Body of pancreas (tissue), 4 donors: Measurements from ENCODE around the gene MDN1. TPM values are rescaled to one million over a fixed set of nuclear protein-coding genes. Genes with fewer than 3 reads are reported as not detected.

Source experiments
- ATAC-seq: fragments of 150-250 bp; one replicate; pipeline ENCODE4 v1.9.1; 2016
- DNase-seq, 4 donors: peaks; one replicate each; pipeline ENCODE4 v3.0.0-alpha.2; 2019
- H3K27ac ChIP-seq, 4 donors: fragments of 200-600 bp; sonication (generic); 1 replicate in 3 of 4; 2 replicates in 1 of 4; pipeline versions ENCODE4 v1.5.1 to v1.6.1; 2016 to 2019; ENCODE audit warnings: mild to moderate bottlenecking in 1 of 4, mixed read lengths in 1 of 4, moderate library complexity in 1 of 4
- H3K27me3 ChIP-seq, 2 donors: fragments of 200-600 bp; sonication (generic); one replicate each; pipeline ENCODE4 v1.6.0; 2016; ENCODE audit warnings: mild to moderate bottlenecking in 1 of 2
- H3K36me3 ChIP-seq, 2 donors: fragments of 200-600 bp; sonication (generic); replicated peaks in 1 of 2; 2 replicates each; pipeline ENCODE4 v1.5.1; 2016; ENCODE audit warnings: low read depth in 2 of 2; ENCODE audit not compliant: insufficient read depth in 1 of 2
- H3K4me1 ChIP-seq: fragments of 200-600 bp; sonication (generic); one replicate; pipeline ENCODE4 v1.6.0; 2016
- H3K4me3 ChIP-seq, 2 donors: fragments of 200-600 bp; sonication (generic); 1 replicate in 1 of 2; 2 replicates in 1 of 2; pipeline ENCODE4 v1.5.1; 2016 to 2019
- H3K9me3 ChIP-seq, 3 donors: fragments of 200-600 bp; sonication (generic); 1 replicate in 2 of 3; 2 replicates in 1 of 3; pipeline ENCODE4 v1.5.1; 2016
- POLR2A ChIP-seq, 3 donors: fragments of 450-650 bp; IDR thresholded peaks; one replicate each; pipeline ENCODE4 v1.6.1; 2016; ENCODE audit warnings: antibody characterized with exemption in 3 of 3, mild to moderate bottlenecking in 2 of 3
- WGBS, 2 donors: methylation state at CpG; one replicate each; pipeline ENCODE4 v1.1.5; 2017; 5-methylcytosine and 5-hydroxymethylcytosine counted together
- intact Hi-C: fragments of 100-400 bp; cut with DNase I; formaldehyde crosslinking; loops from one replicate; pipeline ENCODE4 v1.15.1; 2023
- total RNA-seq, 2 donors: library from RNA; depleted of rRNA; stranded (reverse); fragments of >200 nt; gene quantifications; one replicate each; pipeline ENCODE4 v1.1.0, GENCODE V29; 2016
- TF ChIP-seq, protein P1 (sequence below), 7 experiments: fragments of 450-650 bp in 4 of 7; fragments of 200-600 bp in 3 of 7; sonication (generic) in 3 of 7; IDR thresholded peaks; one replicate each; pipeline ENCODE4 v1.5.1; 2016 to 2019; ENCODE audit warnings: antibody characterized with exemption in 7 of 7

MDN1 gene
- total RNA-seq, 2 donors from 2014 or later, result 17.9 to 26.7 TPM

DNA sequence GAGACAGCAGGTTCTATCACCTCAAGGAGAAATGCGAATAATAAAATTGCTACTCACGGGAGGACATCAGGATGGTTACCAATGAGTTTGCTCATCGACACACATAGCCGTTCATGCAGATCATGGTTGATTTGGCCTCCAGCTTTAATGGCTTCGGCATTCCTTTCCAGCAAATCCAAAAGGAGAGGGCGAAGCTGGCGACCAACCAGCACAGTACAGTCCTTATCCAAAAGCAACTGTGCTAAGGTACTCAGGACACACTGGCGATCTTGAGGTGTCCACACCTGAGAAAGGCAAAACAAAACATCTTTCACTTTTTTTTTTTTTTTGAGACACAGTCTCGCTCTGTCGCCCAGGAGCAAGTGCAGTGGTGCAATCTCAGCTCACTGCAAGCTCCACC, 16.3 kb downstream of the MDN1 start:
- H3K27ac ChIP-seq, result no peak overlapping the region
- no peaks in the 10 kb centered on the region for H3K36me3 ChIP-seq
- no peak for DNase-seq
- no peaks in the 10 kb centered on the region for H3K4me1 ChIP-seq
- WGBS, 2 donors, result 94 to 97% methylated on average over 10 of the region's 10 CpGs
- H3K9me3 ChIP-seq, result no peaks in the 10 kb centered on the region
- no peak for ATAC-seq
- intact Hi-C loops, result no loop called here
- TF ChIP-seq, protein P1, sequence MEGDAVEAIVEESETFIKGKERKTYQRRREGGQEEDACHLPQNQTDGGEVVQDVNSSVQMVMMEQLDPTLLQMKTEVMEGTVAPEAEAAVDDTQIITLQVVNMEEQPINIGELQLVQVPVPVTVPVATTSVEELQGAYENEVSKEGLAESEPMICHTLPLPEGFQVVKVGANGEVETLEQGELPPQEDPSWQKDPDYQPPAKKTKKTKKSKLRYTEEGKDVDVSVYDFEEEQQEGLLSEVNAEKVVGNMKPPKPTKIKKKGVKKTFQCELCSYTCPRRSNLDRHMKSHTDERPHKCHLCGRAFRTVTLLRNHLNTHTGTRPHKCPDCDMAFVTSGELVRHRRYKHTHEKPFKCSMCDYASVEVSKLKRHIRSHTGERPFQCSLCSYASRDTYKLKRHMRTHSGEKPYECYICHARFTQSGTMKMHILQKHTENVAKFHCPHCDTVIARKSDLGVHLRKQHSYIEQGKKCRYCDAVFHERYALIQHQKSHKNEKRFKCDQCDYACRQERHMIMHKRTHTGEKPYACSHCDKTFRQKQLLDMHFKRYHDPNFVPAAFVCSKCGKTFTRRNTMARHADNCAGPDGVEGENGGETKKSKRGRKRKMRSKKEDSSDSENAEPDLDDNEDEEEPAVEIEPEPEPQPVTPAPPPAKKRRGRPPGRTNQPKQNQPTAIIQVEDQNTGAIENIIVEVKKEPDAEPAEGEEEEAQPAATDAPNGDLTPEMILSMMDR (IDR thresholded peaks at IDR 0.05), result no peak
- TF ChIP-seq POLR2A (IDR thresholded peaks at IDR 0.05), result no peak
- no peak overlapping the region for H3K4me3 ChIP-seq
- no peaks in the 10 kb centered on the region for H3K27me3 ChIP-seq

DNA sequence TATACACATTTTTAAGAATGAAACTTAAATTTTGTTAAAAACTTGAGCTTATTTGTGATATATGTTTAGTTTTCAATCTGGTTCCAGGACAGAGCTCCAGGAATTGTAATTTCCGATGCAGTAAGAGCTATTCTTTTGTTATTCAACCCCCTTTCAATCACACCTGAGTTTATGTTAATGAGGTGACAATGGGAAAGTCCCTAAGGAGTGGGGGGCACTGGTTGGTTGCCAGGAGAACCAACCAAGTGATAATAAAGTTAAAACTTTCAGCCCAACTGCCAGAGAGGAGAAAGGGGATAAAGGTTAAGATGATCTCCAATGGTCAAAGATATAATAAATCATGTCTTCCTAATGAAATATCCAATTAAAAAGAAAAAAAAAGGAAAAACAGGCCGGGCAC, 19.8 kb downstream of the MDN1 start:
- ATAC-seq (no peak), DNase-seq (no peak)
- Histone ChIP-seq H3K9me3 (no peaks in the 10 kb centered on the region), H3K36me3 (no peaks in the 10 kb centered on the region), H3K27me3 (no peaks in the 10 kb centered on the region), H3K4me1 (no peaks in the 10 kb centered on the region), H3K4me3 (no peak overlapping the region), H3K27ac (no peak overlapping the region)
- WGBS, 2 donors, result 86 to 91% methylated on average over 2 of the region's 2 CpGs
- no peak for TF ChIP-seq POLR2A (IDR thresholded peaks at IDR 0.05)
- TF ChIP-seq, protein P1 (IDR thresholded peaks at IDR 0.05), result no peak
- intact Hi-C loops, result no loop called here

DNA sequence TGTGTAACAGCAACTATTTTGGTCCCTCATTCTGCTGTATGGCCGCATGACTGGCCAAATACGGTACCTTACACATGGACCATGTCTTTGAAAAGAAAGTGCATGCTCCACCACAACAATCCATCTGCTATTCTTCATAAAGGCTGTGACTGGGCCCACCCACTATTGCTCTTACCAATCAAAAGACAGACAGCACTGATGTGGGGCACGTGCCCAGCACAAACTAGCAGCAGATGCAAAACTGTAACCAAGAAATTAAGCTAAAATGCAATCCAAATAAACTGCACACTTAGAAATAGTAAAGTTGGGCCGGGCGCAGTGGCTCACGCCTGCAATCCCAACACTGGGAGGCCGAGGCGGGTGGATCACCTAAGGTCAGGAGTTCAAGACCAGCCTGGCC, 20.5 kb downstream of the MDN1 start:
- H3K36me3 ChIP-seq, result peaks cover 0 to 2% of the 10 kb centered on the region in 2 donors

DNA sequence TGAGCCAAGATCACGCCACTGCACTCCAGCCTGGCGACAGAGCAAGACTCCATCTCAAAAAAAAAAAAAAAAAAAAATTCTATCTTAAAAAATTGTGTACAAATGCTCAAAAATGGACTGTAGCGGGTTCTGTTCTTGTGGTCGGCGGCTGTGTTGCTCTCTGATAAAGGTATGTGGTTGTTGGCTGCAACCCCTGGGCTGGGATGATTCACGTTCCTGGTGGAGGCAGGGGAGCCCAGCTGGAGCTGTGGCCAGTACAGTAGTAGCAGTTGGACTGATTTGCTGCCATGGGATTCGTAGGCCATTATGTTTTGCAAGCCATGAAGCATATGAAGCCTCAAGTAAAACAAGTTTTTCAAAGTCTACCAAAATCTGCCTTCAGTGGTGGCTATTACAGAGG, 22.3 kb downstream of the MDN1 start:
- intact Hi-C loops, result no loop called here
- ATAC-seq, result no peak
- H3K36me3 ChIP-seq, result peaks cover 4 to 6% of the 10 kb centered on the region in 2 donors
- no peaks in the 10 kb centered on the region for H3K27me3 ChIP-seq
- no peak overlapping the region for H3K4me3 ChIP-seq
- no peaks in the 10 kb centered on the region for H3K9me3 ChIP-seq
- no peaks in the 10 kb centered on the region for H3K4me1 ChIP-seq
- TF ChIP-seq POLR2A (IDR thresholded peaks at IDR 0.05), result no peak
- TF ChIP-seq, protein P1 (IDR thresholded peaks at IDR 0.05), result no peak
- DNase-seq, result no peak
- H3K27ac ChIP-seq, result no peak overlapping the region
- 86 to 87% methylated on average over 7 of the region's 7 CpGs for WGBS, 2 donors

More for the DNA sequence above, 20.5 kb downstream of the MDN1 start:
- no peaks in the 10 kb centered on the region for H3K4me1 ChIP-seq
- intact Hi-C loops, result no loop called here
- H3K27ac ChIP-seq, result no peak overlapping the region
- H3K9me3 ChIP-seq, result no peaks in the 10 kb centered on the region
- H3K4me3 ChIP-seq, result no peak overlapping the region
- no peak for DNase-seq
- H3K27me3 ChIP-seq, result no peaks in the 10 kb centered on the region
- TF ChIP-seq POLR2A (IDR thresholded peaks at IDR 0.05), result no peak
- TF ChIP-seq, protein P1 (IDR thresholded peaks at IDR 0.05), result no peak
- ATAC-seq, result no peak
- WGBS, 2 donors, result 92 to 96% methylated on average over 8 of the region's 8 CpGs

DNA sequence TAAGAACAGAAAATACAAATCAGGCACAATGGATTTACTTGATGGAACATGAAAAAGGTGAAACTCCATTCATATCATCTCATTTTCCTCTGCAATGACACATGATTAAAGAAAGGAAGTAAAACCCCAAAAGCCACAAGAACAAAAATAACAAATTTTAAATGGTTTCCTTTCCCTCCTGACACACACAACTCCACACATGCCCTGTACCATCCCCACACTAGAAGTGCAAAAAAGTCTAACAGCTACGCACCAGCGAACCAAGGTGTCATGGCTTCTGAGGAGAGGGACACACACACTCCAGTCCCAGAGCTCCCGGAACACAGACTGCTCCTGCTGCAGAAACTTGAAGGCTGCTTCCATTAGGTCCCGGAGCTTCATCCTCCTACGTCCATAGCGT, 25.3 kb downstream of the MDN1 start:
- no peaks in the 10 kb centered on the region for H3K4me1 ChIP-seq
- H3K36me3 ChIP-seq, result peaks cover 7 to 14% of the 10 kb centered on the region in 2 donors
- no peaks in the 10 kb centered on the region for H3K9me3 ChIP-seq
- no peaks in the 10 kb centered on the region for H3K27me3 ChIP-seq
- WGBS, 2 donors, result 75 to 86% methylated on average over 6 of the region's 6 CpGs
- DNase-seq (no peak), ATAC-seq (no peak)
- intact Hi-C loops, result no loop called here
- TF ChIP-seq POLR2A (IDR thresholded peaks at IDR 0.05), result no peak
- TF ChIP-seq, protein P1 (IDR thresholded peaks at IDR 0.05), result no peak
- H3K27ac ChIP-seq, result no peak overlapping the region
- H3K4me3 ChIP-seq, result no peak overlapping the region
